ENCODE data around the gene ADH1B.

DNA sequence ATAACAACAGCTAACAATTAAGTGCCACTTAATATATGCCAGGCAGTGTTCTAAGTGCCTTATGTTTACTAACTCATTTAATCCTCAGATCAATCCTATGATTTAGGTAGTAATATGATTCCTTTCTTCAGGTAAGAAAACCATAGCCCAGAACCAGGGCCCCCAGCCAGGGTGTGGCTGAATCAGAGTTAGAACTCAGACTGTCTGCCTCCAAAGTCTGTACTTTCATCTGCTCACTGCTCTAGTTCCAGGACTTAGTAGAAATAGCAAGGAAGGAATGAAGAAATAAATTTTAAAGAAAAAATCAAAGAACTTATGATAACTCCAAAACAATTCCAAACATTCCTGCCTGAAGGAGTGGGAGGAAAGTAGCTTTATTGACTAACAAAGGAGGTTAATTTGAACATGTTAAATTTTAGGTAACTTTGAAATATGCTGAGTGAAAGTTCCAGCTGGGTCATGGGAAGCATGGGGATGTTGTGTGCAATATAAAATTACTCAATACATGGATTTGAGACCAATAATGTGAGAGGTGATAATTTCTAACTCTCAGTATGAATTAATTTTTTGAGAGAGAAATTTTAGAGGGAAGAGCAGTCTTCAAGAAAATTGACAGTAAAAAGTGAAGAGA, 40.2 kb upstream of the ADH1B start:
- TF ChIP-seq MAFK (IDR thresholded peaks at IDR 0.05; ENCODE audit: partially characterized antibody) (no peak), KDM5A (IDR thresholded peaks at IDR 0.05) (no peak), RCOR1 (IDR thresholded peaks at IDR 0.05; ENCODE audit: low read depth, low read length) (no peak), HOXA7 (CRISPR knock-in tag; IDR thresholded peaks at IDR 0.05) (no peak), MAZ (IDR thresholded peaks at IDR 0.05; ENCODE audit: borderline replicate concordance, low read depth, low read length) (no peak)

All from A549 (cell line).